ENCODE results near the gene AIMP1. TPM values are rescaled to one million over a fixed set of nuclear protein-coding genes. Genes with fewer than 3 reads are reported as not detected.

AIMP1 gene
- total and polyA plus RNA-seq, 7 experiments from 2014 or later: 44.2 to 79.0 (median 57.4) TPM

Other genes starting within 250 kb of the AIMP1 start
- gene TBCK, start 341 bp upstream of the AIMP1 start, total RNA-seq: 10 to 100 TPM; 41.3 to 70.7 (median 60.7) TPM
- 10 to 100 TPM; 29.5 to 33.0 TPM for gene TBCK, start 341 bp upstream of the AIMP1 start, polyA plus RNA-seq
- not detected for gene GIMD1, start 52.2 kb downstream of the AIMP1 start, total RNA-seq
- not detected for gene GIMD1, start 52.2 kb downstream of the AIMP1 start, polyA plus RNA-seq

Measured in naive thymus-derived CD4-positive, alpha-beta T cell (primary cell).